Gastroesophageal sphincter (tissue), 4 donors: ENCODE measurements around the gene CHMP6. TPM values are rescaled to one million over a fixed set of nuclear protein-coding genes. Genes with fewer than 3 reads are reported as not detected.

Experiments used
- ATAC-seq: fragments of 150-250 bp; one replicate; pipeline ENCODE4 v1.9.1; 2016; ENCODE audit warnings: mild to moderate bottlenecking, moderate library complexity
- H3K27ac ChIP-seq, 4 donors: fragments of 200-600 bp; sonication (generic) in 3 of 4; 1 replicate in 3 of 4; 2 replicates in 1 of 4; pipeline ENCODE4 v1.5.1; 2016 to 2019
- H3K27me3 ChIP-seq: fragments of 200-600 bp; sonication (generic); one replicate; pipeline ENCODE4 v1.5.1; 2019
- H3K36me3 ChIP-seq, 2 donors: fragments of 200-600 bp; sonication (generic); one replicate each; pipeline ENCODE4 v1.5.1; 2019; ENCODE audit warnings: control low read depth in 1 of 2
- H3K4me1 ChIP-seq, 3 donors: fragments of 200-600 bp; sonication (generic); 1 replicate in 2 of 3; 2 replicates in 1 of 3; pipeline ENCODE4 v1.5.1; 2016 to 2019; ENCODE audit warnings: control low read depth in 2 of 3
- H3K4me3 ChIP-seq, 2 donors: fragments of 200-600 bp; sonication (generic); one replicate each; pipeline ENCODE4 v1.5.1; 2019; ENCODE audit warnings: mild to moderate bottlenecking in 1 of 2, moderate library complexity in 1 of 2
- H3K9me3 ChIP-seq, 3 donors: fragments of 200-600 bp; sonication (generic); one replicate each; pipeline ENCODE4 v1.5.1; 2017 to 2019; ENCODE audit warnings: control low read depth in 2 of 3
- EP300 ChIP-seq: sonication (generic); formaldehyde crosslinking; IDR thresholded peaks from one replicate; pipeline ENCODE4 v1.6.1; 2017; ENCODE audit warnings: antibody characterized with exemption, mild to moderate bottlenecking
- POLR2A ChIP-seq, 2 donors: fragments of 450-650 bp; IDR thresholded peaks; one replicate each; pipeline ENCODE4 v1.6.1; 2017; ENCODE audit warnings: antibody characterized with exemption in 2 of 2, mild to moderate bottlenecking in 2 of 2, moderate library complexity in 1 of 2
- POLR2AphosphoS5 ChIP-seq: sonication (generic); formaldehyde crosslinking; IDR thresholded peaks from one replicate; pipeline ENCODE4 v1.6.1; 2017; ENCODE audit warnings: antibody characterized with exemption
- WGBS, 2 donors: methylation state at CpG; one replicate each; pipeline ENCODE4 v1.1.5; 2018; ENCODE audit warnings: low coverage in 1 of 2; 5-methylcytosine and 5-hydroxymethylcytosine counted together
- total RNA-seq, 4 donors: library from RNA; depleted of rRNA; stranded (reverse); fragments of >200 nt; gene quantifications; one replicate each; pipeline ENCODE4 v1.1.0, GENCODE V29; 2016
- TF ChIP-seq, protein P1 (sequence below), 4 experiments: fragments of 200-600 bp in 2 of 4; fragments of 450-650 bp in 2 of 4; sonication (generic) in 1 of 4; IDR thresholded peaks; one replicate each; pipeline ENCODE4 v1.5.1; 2017 to 2019; ENCODE audit warnings: antibody characterized with exemption in 4 of 4, mild to moderate bottlenecking in 2 of 4, moderate library complexity in 2 of 4

Gene CHMP6
- total RNA-seq, 4 donors from 2014 or later: 17.6 to 26.0 (median 19.0) TPM

DNA sequence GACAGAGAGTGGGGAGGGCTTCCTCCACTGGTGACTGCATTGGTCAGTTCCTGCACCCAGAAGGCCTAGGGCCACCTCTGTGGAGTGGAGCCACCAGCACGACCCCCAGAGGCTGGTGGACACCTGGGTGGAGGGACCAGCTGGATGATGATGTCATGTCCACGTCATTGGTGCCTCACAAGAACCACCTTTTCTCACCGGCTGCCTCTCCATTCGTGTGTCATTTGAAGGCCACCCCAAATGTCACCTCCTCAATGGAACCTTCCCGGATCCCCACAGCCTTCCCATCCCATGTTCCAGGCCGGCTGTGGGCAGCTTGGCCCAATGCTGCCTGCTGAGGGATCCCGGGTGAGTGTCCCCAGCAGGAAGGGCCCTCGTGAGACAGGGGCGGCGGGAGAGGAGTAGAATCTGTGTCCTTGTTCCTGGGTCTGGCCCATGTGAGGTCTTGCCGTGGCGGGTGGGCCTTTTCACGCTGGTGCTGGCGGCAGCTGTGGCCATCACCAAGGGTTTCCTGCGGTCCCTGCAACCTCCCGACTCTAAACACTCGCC, 9.1 kb upstream of the CHMP6 start:
- no peak for TF ChIP-seq EP300
- no peak for TF ChIP-seq POLR2A (IDR thresholded peaks at IDR 0.05)
- TF ChIP-seq, protein P1, sequence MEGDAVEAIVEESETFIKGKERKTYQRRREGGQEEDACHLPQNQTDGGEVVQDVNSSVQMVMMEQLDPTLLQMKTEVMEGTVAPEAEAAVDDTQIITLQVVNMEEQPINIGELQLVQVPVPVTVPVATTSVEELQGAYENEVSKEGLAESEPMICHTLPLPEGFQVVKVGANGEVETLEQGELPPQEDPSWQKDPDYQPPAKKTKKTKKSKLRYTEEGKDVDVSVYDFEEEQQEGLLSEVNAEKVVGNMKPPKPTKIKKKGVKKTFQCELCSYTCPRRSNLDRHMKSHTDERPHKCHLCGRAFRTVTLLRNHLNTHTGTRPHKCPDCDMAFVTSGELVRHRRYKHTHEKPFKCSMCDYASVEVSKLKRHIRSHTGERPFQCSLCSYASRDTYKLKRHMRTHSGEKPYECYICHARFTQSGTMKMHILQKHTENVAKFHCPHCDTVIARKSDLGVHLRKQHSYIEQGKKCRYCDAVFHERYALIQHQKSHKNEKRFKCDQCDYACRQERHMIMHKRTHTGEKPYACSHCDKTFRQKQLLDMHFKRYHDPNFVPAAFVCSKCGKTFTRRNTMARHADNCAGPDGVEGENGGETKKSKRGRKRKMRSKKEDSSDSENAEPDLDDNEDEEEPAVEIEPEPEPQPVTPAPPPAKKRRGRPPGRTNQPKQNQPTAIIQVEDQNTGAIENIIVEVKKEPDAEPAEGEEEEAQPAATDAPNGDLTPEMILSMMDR (IDR thresholded peaks at IDR 0.05): no peak
- no peak for TF ChIP-seq POLR2AphosphoS5
- no peak for ATAC-seq
- 60 to 92% methylated on average over 2 to 5 of the region's 17 CpGs for WGBS, 2 donors

DNA sequence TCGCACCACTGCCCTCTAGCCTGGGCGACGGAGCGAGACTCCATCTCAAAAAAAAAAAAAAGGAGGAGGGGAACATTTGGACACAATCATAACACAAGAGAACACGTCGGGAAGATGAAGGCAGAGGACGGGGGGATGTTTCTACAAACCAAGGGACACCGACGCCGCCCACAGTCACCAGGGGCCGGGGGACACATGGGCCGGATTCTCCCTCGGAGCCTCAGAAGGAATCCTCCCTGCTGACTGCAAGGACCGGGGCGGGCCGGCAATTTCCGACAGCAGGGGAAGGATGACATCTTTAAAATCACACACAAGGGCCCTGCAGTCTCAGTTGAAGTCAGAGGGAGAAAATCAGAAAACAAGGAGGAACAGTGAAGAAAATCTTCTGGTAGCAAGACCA, 8.1 kb upstream of the CHMP6 start:
- no peak for ATAC-seq
- peaks cover 2 to 60% (median 8%) of the 10 kb centered on the region in 3 donors for H3K4me1 ChIP-seq
- H3K4me3 ChIP-seq: no peak overlapping the region
- H3K9me3 ChIP-seq: no peaks in the 10 kb centered on the region
- no peaks in the 10 kb centered on the region for H3K36me3 ChIP-seq
- peak overlapping the region in 3 of 4 donors; percentile 69 to 78 (median 75) for H3K27ac ChIP-seq
- H3K27me3 ChIP-seq: peaks cover 25% of the 10 kb centered on the region
- WGBS, 2 donors: 83% methylated on average over 17 of the region's 17 CpGs; no CpG with 5 or more reads in 1 of the 2 donors
- TF ChIP-seq EP300 (no peak), POLR2AphosphoS5 (no peak), POLR2A (IDR thresholded peaks at IDR 0.05) (no peak)
- TF ChIP-seq, protein P1 (IDR thresholded peaks at IDR 0.05): no peak

More for the DNA sequence above, 9.1 kb upstream of the CHMP6 start:
- H3K36me3 ChIP-seq: no peaks in the 10 kb centered on the region
- H3K4me3 ChIP-seq: no peak overlapping the region
- H3K4me1 ChIP-seq: peaks cover 2 to 52% (median 8%) of the 10 kb centered on the region in 3 donors
- H3K9me3 ChIP-seq: no peaks in the 10 kb centered on the region
- H3K27me3 ChIP-seq: peaks cover 25% of the 10 kb centered on the region
- H3K27ac ChIP-seq: peak overlapping the region in 1 of 4 donors; percentile 78

DNA sequence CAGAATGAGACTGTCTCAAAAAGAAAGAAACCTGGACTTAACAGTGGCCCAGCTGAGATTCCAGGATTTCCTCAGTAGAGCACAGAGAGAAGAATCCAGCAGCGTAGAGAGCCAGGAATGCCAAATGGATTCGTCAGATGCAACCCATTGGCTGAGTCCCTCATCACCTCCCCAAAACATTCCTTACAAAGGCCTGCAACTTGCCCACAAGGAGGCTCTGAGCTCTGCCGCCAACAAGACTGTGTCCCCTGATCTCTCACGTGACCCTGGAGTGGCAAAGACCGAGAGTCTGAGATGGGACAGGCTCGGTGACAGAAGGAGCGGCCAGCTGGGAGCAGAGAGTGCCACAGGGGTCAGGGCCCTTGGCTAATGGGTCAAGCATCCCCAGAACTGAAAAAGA, 6.9 kb upstream of the CHMP6 start:
- 60% methylated on average over 1 of the region's 7 CpGs; no CpG with 5 or more reads in 1 of the 2 donors for WGBS, 2 donors
- ATAC-seq: peak; percentile 54
- no peak overlapping the region for H3K4me3 ChIP-seq
- H3K36me3 ChIP-seq: no peaks in the 10 kb centered on the region
- H3K4me1 ChIP-seq: peaks cover 2 to 64% (median 15%) of the 10 kb centered on the region in 3 donors
- TF ChIP-seq EP300: no peak
- peak; percentile 49 for TF ChIP-seq POLR2AphosphoS5
- TF ChIP-seq, protein P1 (IDR thresholded peaks at IDR 0.05): peak in 3 of 4 experiments; percentile 14 to 63 (median 17)
- H3K9me3 ChIP-seq: no peaks in the 10 kb centered on the region
- H3K27ac ChIP-seq: peak overlapping the region in 3 of 4 donors; percentile 69 to 78 (median 75)
- H3K27me3 ChIP-seq: peaks cover 14% of the 10 kb centered on the region

DNA sequence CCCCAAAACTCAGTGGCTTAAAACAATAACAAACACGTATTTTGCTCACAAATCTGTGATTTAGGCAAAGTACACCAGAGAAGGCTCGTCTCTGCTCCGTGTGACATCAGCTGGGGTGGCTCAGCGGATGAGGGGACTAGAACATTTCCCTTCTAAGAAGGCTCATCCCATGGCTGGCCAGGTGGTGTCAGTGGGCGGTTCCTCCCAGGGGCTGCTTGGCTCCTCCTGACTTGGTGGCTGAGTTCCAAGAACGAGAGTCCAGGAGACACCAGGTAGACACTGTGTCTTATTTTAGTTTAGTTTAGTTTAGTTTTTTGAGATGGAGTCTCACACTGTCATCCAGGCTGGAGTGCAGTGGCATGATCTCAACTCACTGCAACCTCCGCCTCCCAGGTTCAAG, 5.6 kb upstream of the CHMP6 start:
- no peaks in the 10 kb centered on the region for H3K36me3 ChIP-seq
- 63 to 88% methylated on average over 3 to 6 of the region's 7 CpGs for WGBS, 2 donors
- H3K27me3 ChIP-seq: peaks cover 6% of the 10 kb centered on the region
- no peak for ATAC-seq
- TF ChIP-seq POLR2AphosphoS5 (no peak), POLR2A (IDR thresholded peaks at IDR 0.05) (no peak), EP300 (no peak)
- TF ChIP-seq, protein P1 (IDR thresholded peaks at IDR 0.05): no peak
- no peak overlapping the region for H3K27ac ChIP-seq
- no peak overlapping the region for H3K4me3 ChIP-seq
- H3K4me1 ChIP-seq: peaks cover 1 to 57% (median 12%) of the 10 kb centered on the region in 3 donors
- no peaks in the 10 kb centered on the region for H3K9me3 ChIP-seq
